ENCODE results near the gene DR1.

GRCh38 chr1:93347334-93347899 lies 1.7 kb downstream of the DR1 start:
- TF ChIP-seq FOXK2 (IDR thresholded peaks at IDR 0.05) (no peak), ZNF615 (CRISPR knock-in tag; IDR thresholded peaks at IDR 0.05; ENCODE audit: borderline replicate concordance) (no peak), ZNF513 (CRISPR knock-in tag; conservative IDR thresholded peaks at IDR 0.05) (no peak), CTCF (CRISPR knock-in tag; IDR thresholded peaks at IDR 0.05) (no peak), YY1 (IDR thresholded peaks at IDR 0.05; ENCODE audit: insufficient read depth, insufficient replicate concordance, low read depth, low read length) (no peak), HIVEP1 (CRISPR knock-in tag; IDR thresholded peaks at IDR 0.05) (no peak), RERE (CRISPR knock-in tag; IDR thresholded peaks at IDR 0.05; ENCODE audit: low read depth) (no peak), NONO (IDR thresholded peaks at IDR 0.05) (no peak), NONO (CRISPR knock-in tag; conservative IDR thresholded peaks at IDR 0.05) (no peak), TMF1 (CRISPR knock-in tag; IDR thresholded peaks at IDR 0.05; ENCODE audit: low read depth) (no peak), ETV6 (CRISPR knock-in tag; conservative IDR thresholded peaks at IDR 0.05) (no peak), EZH2 (conservative IDR thresholded peaks at IDR 0.05; ENCODE audit: low read depth, low read length) (no peak), POLR2AphosphoS5 (IDR thresholded peaks at IDR 0.05; ENCODE audit: low read depth, low read length) (no peak)

Measured in HepG2 (cell line).